ENCODE results near the gene UCHL1. TPM values are rescaled to one million over a fixed set of nuclear protein-coding genes. Genes with fewer than 3 reads are reported as not detected.

The UCHL1 gene
- total and polyA plus RNA-seq, 2 of the 13 experiments (the other 11 are each of a cell fraction or from before 2014, with no cell fraction given) = not detected

DNA sequence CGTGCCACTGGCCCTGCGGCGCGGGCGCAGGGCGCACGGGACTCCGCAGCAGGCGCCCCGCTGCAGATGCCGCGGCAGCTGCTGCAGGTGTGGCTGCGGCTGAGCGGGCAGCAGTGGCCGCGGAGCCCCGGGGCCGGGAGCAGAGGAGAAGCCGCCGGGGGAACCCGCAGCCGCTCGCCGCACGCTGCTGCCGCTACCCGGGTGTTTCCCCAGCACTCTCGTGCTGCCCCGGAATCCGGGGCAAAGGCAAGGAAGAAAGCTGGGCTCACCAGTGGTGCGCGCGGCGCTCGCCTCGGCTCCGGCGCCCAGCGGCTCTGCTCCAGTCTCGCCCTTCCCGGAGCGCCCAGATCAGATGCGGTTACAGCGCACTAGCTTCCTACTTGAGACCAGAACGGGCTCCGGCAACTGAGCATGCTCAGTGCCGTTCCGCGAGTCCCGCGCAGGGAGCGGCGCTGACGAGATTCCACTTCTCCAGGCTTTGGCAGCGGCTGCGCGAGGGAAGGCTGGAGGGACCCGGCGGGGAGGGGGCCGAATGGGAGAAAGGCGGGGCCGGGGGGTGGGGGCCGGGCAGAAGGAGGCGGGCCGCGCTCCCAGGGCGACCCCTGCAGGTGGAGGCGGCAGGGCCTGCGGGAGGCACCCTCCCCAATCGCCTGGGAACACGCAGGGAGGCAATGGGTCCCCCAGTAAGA is 42.4 kb upstream of the UCHL1 start, which contains the start of gene APBB2 (continued):
- no peak for TF ChIP-seq MAFG (CRISPR knock-in tag; IDR thresholded peaks at IDR 0.05)
- TF ChIP-seq, protein P1, sequence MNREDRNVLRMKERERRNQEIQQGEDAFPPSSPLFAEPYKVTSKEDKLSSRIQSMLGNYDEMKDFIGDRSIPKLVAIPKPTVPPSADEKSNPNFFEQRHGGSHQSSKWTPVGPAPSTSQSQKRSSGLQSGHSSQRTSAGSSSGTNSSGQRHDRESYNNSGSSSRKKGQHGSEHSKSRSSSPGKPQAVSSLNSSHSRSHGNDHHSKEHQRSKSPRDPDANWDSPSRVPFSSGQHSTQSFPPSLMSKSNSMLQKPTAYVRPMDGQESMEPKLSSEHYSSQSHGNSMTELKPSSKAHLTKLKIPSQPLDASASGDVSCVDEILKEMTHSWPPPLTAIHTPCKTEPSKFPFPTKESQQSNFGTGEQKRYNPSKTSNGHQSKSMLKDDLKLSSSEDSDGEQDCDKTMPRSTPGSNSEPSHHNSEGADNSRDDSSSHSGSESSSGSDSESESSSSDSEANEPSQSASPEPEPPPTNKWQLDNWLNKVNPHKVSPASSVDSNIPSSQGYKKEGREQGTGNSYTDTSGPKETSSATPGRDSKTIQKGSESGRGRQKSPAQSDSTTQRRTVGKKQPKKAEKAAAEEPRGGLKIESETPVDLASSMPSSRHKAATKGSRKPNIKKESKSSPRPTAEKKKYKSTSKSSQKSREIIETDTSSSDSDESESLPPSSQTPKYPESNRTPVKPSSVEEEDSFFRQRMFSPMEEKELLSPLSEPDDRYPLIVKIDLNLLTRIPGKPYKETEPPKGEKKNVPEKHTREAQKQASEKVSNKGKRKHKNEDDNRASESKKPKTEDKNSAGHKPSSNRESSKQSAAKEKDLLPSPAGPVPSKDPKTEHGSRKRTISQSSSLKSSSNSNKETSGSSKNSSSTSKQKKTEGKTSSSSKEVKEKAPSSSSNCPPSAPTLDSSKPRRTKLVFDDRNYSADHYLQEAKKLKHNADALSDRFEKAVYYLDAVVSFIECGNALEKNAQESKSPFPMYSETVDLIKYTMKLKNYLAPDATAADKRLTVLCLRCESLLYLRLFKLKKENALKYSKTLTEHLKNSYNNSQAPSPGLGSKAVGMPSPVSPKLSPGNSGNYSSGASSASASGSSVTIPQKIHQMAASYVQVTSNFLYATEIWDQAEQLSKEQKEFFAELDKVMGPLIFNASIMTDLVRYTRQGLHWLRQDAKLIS (CRISPR knock-in tag; IDR thresholded peaks at IDR 0.05) = no peak
- TF ChIP-seq, protein P2, sequence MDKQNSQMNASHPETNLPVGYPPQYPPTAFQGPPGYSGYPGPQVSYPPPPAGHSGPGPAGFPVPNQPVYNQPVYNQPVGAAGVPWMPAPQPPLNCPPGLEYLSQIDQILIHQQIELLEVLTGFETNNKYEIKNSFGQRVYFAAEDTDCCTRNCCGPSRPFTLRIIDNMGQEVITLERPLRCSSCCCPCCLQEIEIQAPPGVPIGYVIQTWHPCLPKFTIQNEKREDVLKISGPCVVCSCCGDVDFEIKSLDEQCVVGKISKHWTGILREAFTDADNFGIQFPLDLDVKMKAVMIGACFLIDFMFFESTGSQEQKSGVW (CRISPR knock-in tag; IDR thresholded peaks at IDR 0.05; ENCODE audit: borderline replicate concordance) = no peak
- TF ChIP-seq SAFB2 (CRISPR knock-in tag; IDR thresholded peaks at IDR 0.05; ENCODE audit: borderline replicate concordance, low read depth) = no peak
- TF ChIP-seq FOSL2 (CRISPR knock-in tag; IDR thresholded peaks at IDR 0.05) = peak; percentile 55; the same call in 1 of the 2 replicates
- TF ChIP-seq LCORL (IDR thresholded peaks at IDR 0.05) = no peak
- TF ChIP-seq LCORL (CRISPR knock-in tag; IDR thresholded peaks at IDR 0.05) = peak; percentile 29; the same call in 1 of the 2 replicates
- peak; percentile 83 for TF ChIP-seq SAP130 (CRISPR knock-in tag; IDR thresholded peaks at IDR 0.05; ENCODE audit: low read depth)
- TF ChIP-seq PPARG (CRISPR knock-in tag; conservative IDR thresholded peaks at IDR 0.05) = peak; percentile 49; the same call in 1 of the 2 replicates
- peak; percentile 76 for TF ChIP-seq ELF1 (CRISPR knock-in tag; IDR thresholded peaks at IDR 0.05)
- no peak for TF ChIP-seq ZNF20 (CRISPR knock-in tag; IDR thresholded peaks at IDR 0.05)
- TF ChIP-seq ZNF564 (CRISPR knock-in tag; IDR thresholded peaks at IDR 0.05) = no peak; the same call in 1 of the 2 replicates
- no peak for TF ChIP-seq U2AF2 (IDR thresholded peaks at IDR 0.05; ENCODE audit: low read depth, low read length)
- no peak for TF ChIP-seq HDAC6 (IDR thresholded peaks at IDR 0.05; ENCODE audit: low read depth, low read length)
- TF ChIP-seq, protein P3, sequence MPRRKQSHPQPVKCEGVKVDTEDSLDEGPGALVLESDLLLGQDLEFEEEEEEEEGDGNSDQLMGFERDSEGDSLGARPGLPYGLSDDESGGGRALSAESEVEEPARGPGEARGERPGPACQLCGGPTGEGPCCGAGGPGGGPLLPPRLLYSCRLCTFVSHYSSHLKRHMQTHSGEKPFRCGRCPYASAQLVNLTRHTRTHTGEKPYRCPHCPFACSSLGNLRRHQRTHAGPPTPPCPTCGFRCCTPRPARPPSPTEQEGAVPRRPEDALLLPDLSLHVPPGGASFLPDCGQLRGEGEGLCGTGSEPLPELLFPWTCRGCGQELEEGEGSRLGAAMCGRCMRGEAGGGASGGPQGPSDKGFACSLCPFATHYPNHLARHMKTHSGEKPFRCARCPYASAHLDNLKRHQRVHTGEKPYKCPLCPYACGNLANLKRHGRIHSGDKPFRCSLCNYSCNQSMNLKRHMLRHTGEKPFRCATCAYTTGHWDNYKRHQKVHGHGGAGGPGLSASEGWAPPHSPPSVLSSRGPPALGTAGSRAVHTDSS (CRISPR knock-in tag; conservative IDR thresholded peaks at IDR 0.05) = no peak
- TF ChIP-seq POLR2A (IDR thresholded peaks at IDR 0.05; ENCODE audit: insufficient read depth in 1 of 2, low read depth in 2 of 2, low read length in 2 of 2) = peak; percentile 79 to 82
- TF ChIP-seq ZNF232 (CRISPR knock-in tag; IDR thresholded peaks at IDR 0.05; ENCODE audit: borderline replicate concordance) = no peak
- TF ChIP-seq ZNF776 (CRISPR knock-in tag; IDR thresholded peaks at IDR 0.05) = 0 out of 2 replicates have a peak, but pooled peaks have one; percentile 46
- peak; percentile 89 for TF ChIP-seq RBFOX2 (IDR thresholded peaks at IDR 0.05; ENCODE audit: low read depth, low read length)
- TF ChIP-seq, protein P4, sequence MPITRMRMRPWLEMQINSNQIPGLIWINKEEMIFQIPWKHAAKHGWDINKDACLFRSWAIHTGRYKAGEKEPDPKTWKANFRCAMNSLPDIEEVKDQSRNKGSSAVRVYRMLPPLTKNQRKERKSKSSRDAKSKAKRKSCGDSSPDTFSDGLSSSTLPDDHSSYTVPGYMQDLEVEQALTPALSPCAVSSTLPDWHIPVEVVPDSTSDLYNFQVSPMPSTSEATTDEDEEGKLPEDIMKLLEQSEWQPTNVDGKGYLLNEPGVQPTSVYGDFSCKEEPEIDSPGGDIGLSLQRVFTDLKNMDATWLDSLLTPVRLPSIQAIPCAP (CRISPR knock-in tag; IDR thresholded peaks at IDR 0.05; ENCODE audit: low read depth) = no peak
- TF ChIP-seq, protein P5, sequence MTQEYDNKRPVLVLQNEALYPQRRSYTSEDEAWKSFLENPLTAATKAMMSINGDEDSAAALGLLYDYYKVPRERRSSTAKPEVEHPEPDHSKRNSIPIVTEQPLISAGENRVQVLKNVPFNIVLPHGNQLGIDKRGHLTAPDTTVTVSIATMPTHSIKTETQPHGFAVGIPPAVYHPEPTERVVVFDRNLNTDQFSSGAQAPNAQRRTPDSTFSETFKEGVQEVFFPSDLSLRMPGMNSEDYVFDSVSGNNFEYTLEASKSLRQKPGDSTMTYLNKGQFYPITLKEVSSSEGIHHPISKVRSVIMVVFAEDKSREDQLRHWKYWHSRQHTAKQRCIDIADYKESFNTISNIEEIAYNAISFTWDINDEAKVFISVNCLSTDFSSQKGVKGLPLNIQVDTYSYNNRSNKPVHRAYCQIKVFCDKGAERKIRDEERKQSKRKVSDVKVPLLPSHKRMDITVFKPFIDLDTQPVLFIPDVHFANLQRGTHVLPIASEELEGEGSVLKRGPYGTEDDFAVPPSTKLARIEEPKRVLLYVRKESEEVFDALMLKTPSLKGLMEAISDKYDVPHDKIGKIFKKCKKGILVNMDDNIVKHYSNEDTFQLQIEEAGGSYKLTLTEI (CRISPR knock-in tag; conservative IDR thresholded peaks at IDR 0.05) = no peak
- TF ChIP-seq, protein P6, sequence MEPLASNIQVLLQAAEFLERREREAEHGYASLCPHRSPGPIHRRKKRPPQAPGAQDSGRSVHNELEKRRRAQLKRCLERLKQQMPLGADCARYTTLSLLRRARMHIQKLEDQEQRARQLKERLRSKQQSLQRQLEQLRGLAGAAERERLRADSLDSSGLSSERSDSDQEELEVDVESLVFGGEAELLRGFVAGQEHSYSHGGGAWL (CRISPR knock-in tag; IDR thresholded peaks at IDR 0.05) = 0 out of 2 replicates have a peak, but pooled peaks have one; percentile 41
